22Rv1 (cell line): ENCODE measurements around the gene CEP164.

Experiments
- H3K27ac ChIP-seq: fragments of 450-650 bp; 2 replicates; pipeline ENCODE4 v1.5.1; 2017
- CTCF ChIP-seq: fragments of 450-650 bp; IDR thresholded peaks from 2 replicates; pipeline ENCODE4 v1.5.1; 2017; ENCODE audit warnings: mild to moderate bottlenecking
- ZFX ChIP-seq: fragments of 450-650 bp; IDR thresholded peaks from 2 replicates; pipeline ENCODE4 v1.6.1; 2017; ENCODE audit warnings: antibody characterized with exemption, borderline replicate concordance

CEP164 gene

GRCh38 chr11:117334896-117335295 lies 7.2 kb downstream of the CEP164 start:
- no peak overlapping the region for H3K27ac ChIP-seq

GRCh38 chr11:117335399-117335798 lies 7.7 kb downstream of the CEP164 start:
- H3K27ac ChIP-seq, result no peak overlapping the region
- TF ChIP-seq CTCF (no peak), ZFX (no peak)

More at GRCh38 chr11:117334896-117335295, 7.2 kb downstream of the CEP164 start:
- TF ChIP-seq CTCF, result no peak
- no peak for TF ChIP-seq ZFX

- TF ChIP-seq CTCF, result no peak
- no peak for TF ChIP-seq ZFX
- no peak overlapping the region for H3K27ac ChIP-seq
These were observed 9.4 kb downstream of the CEP164 start for GRCh38 chr11:117337076-117337475.

- no peak for TF ChIP-seq CTCF
- TF ChIP-seq ZFX, result no peak
- H3K27ac ChIP-seq, result no peak overlapping the region
These were observed 17.4 kb downstream of the CEP164 start for GRCh38 chr11:117345039-117345438.

- TF ChIP-seq CTCF (no peak), ZFX (no peak)
- no peak overlapping the region for H3K27ac ChIP-seq
These were observed 26.9 kb downstream of the CEP164 start for GRCh38 chr11:117354550-117354949.

- TF ChIP-seq CTCF, result no peak
- TF ChIP-seq ZFX, result no peak
- H3K27ac ChIP-seq, result no peak overlapping the region
These were observed 28.7 kb downstream of the CEP164 start for GRCh38 chr11:117356126-117356890.

GRCh38 chr11:117361432-117361831 lies 33.8 kb downstream of the CEP164 start:
- TF ChIP-seq ZFX, result no peak
- no peak for TF ChIP-seq CTCF
- H3K27ac ChIP-seq, result no peak overlapping the region
